ENCODE data around the gene KRTAP10-12.

- no peak for TF ChIP-seq POLR2AphosphoS5 (IDR thresholded peaks at IDR 0.05; ENCODE audit: low read depth, low read length)
- TF ChIP-seq TAF1 (IDR thresholded peaks at IDR 0.05; ENCODE audit: low read depth, low read length): no peak
Measured at GRCh38 chr21:44664691-44665090, 32.3 kb upstream of the KRTAP10-12 start.
